BJ (cell line): ENCODE measurements around the gene KY. TPM values are rescaled to one million over a fixed set of nuclear protein-coding genes. Genes with fewer than 3 reads are reported as not detected.

ENCODE experiments used
- CTCF ChIA-PET: fragments of 350-600 bp; formaldehyde crosslinking; extraction: SDS; loops from one replicate; lab custom pipeline; 2021; ENCODE audit warnings: antibody characterized with exemption, inconsistent platforms; lab: Yijun Ruan, JAX
- POLR2A ChIA-PET: fragments of 300-600 bp; sonication (Branson Sonifier 250); formaldehyde crosslinking; extraction: SDS; loops from one replicate; lab custom pipeline; 2021; ENCODE audit warnings: antibody characterized with exemption; lab: Charles Lee
- DNase-seq: peaks from one replicate; pipeline ENCODE4 v3.0.0-alpha.2; 2011; ENCODE audit warnings: low read depth
- H3K27me3 ChIP-seq: 2 replicates; pipeline ENCODE4 v1.6.0; 2011; ENCODE audit warnings: low read length; ENCODE audit not compliant: control insufficient read depth, insufficient read depth
- H3K36me3 ChIP-seq: 2 replicates; pipeline ENCODE4 v1.5.1; 2011; ENCODE audit warnings: low read length; ENCODE audit not compliant: control insufficient read depth, insufficient read depth
- H3K4me3 ChIP-seq: 2 replicates; pipeline ENCODE4 v1.5.1; 2011; ENCODE audit warnings: low read depth, mild to moderate bottlenecking, control low read depth, low read length
- polyA plus RNA-seq: library from polyadenylated mRNA; depleted of rRNA; stranded (reverse); fragments of >200 nt; gene quantifications from 2 replicates; pipeline ENCODE4 v1.2.3, GENCODE V29; 2011
- TF ChIP-seq, protein P1 (sequence below): IDR thresholded peaks from 2 replicates; pipeline ENCODE4 v1.5.1; 2011; ENCODE audit warnings: low read depth, mild to moderate bottlenecking, control low read depth, inconsistent platforms, low read length, moderate library complexity; ENCODE audit not compliant: insufficient read depth

Gene KY
- polyA plus RNA-seq, 1 experiment, result 0.05 TPM

GRCh38 chr3:134630506-134630905, 20.3 kb downstream of the KY start:
- Histone ChIP-seq H3K27me3 (no peaks in the 10 kb centered on the region), H3K36me3 (no peaks in the 10 kb centered on the region), H3K4me3 (no peak overlapping the region)
- TF ChIP-seq, protein P1, sequence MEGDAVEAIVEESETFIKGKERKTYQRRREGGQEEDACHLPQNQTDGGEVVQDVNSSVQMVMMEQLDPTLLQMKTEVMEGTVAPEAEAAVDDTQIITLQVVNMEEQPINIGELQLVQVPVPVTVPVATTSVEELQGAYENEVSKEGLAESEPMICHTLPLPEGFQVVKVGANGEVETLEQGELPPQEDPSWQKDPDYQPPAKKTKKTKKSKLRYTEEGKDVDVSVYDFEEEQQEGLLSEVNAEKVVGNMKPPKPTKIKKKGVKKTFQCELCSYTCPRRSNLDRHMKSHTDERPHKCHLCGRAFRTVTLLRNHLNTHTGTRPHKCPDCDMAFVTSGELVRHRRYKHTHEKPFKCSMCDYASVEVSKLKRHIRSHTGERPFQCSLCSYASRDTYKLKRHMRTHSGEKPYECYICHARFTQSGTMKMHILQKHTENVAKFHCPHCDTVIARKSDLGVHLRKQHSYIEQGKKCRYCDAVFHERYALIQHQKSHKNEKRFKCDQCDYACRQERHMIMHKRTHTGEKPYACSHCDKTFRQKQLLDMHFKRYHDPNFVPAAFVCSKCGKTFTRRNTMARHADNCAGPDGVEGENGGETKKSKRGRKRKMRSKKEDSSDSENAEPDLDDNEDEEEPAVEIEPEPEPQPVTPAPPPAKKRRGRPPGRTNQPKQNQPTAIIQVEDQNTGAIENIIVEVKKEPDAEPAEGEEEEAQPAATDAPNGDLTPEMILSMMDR, result peak; percentile 69
- no peak for DNase-seq
- POLR2A ChIA-PET, result no interaction called here
- CTCF ChIA-PET, result interaction anchor here (0.6 to 2.1 kb wide), 6 partner anchors 10 to 125 kb away, joined by 3 to 11 read pairs (median 3); no protein-coding TSS in a partner anchor

DNA sequence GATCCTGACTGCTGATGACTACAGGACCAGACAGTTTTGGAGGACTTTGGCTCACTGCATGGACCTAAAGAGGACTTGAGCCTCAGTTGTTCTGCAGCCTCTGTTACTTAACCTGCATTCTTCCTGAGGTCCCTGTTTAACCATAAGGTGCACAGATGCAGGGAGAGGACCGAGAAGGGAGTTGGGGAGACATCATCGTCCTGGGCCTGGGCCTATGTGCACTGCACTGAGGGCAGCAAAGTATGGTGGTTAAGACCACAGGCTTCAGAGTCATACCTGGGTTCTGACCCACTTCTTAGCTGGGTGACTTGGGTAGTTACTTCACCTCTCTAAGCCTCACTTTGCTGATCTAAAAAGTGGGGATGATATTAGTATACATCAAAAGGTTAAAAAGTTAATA, 21.9 kb downstream of the KY start:
- no peaks in the 10 kb centered on the region for H3K27me3 ChIP-seq
- no peaks in the 10 kb centered on the region for H3K36me3 ChIP-seq
- ChIA-PET POLR2A (no interaction called here), CTCF (interaction anchor here (1.1 to 2.1 kb wide), 2 partner anchors 12 to 15 kb away, joined by 3 to 11 read pairs; no protein-coding TSS in a partner anchor)
- DNase-seq, result no peak
- H3K4me3 ChIP-seq, result no peak overlapping the region
- TF ChIP-seq, protein P1, result no peak

DNA sequence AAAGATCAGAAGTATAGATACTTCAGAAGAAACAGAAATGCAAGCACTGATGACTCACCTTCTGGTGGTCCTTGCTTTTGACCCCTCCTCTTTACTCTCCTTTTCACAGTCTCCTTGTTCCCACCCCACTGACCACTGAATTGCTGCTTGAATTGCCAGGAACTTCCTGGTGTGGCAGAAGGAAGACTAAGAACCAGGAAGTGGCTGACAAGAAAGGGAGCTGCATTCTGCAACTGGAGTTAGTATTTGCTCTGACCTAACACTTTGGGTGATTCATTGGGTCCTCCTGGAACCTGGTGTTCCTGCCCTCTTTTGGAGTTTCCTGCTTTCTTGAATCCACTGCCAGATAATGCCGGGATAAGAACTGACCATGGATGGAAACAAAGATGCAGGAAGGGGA, 23.0 kb downstream of the KY start:
- POLR2A ChIA-PET, result no interaction called here
- CTCF ChIA-PET, result interaction anchor here (1.1 kb wide), 1 partner anchor 127 kb away, joined by 3 read pairs; no protein-coding TSS in a partner anchor
- Histone ChIP-seq H3K4me3 (no peak overlapping the region), H3K27me3 (no peaks in the 10 kb centered on the region), H3K36me3 (no peaks in the 10 kb centered on the region)
- DNase-seq, result no peak
- TF ChIP-seq, protein P1, result no peak

DNA sequence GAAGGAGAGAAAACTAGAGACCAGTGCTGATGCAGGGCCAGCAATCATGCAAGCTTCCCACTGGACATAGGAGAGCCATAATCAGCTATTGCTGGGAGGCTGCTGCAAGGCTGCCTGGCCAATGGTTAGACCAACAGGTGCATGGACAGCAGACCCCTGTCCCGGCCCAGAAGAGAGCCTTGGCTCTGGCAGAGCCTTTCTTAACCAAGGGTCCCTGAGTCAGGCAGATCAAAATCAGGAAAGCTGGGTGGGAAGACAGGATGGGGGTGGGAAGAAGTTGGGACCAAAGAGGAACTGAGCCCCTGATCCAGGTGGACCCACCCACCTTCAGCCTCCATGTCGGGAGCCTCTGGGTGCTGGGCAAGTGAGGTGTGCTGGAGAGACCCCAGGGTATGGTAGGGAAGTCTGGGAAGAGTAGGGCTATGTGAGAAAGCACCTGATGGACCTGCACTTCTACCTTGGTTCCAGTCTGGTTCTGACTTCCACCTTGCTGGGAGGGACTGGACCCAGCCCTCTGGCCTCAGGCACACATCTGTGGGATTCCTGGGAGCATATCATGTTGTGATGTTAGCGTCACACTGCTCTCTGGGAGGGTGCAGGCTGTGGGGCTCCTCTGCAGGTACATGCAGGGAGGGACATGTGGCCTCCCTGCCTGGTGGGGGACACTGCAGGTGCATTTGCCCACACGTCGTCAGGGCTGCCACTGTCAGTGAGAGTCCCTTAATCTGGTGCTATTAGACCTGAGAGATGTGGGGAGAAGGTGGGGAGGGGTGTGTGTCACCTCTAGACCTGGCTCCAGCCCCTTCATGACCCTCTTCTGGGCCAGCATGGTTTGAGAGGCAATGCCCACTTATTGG, 24.7 kb downstream of the KY start:
- Histone ChIP-seq H3K36me3 (no peaks in the 10 kb centered on the region), H3K27me3 (no peaks in the 10 kb centered on the region), H3K4me3 (no peak overlapping the region)
- DNase-seq, result no peak
- ChIA-PET POLR2A (no interaction called here), CTCF (interaction anchor here (1.1 kb wide), 1 partner anchor 26 kb away, joined by 3 read pairs; no protein-coding TSS in a partner anchor)
- TF ChIP-seq, protein P1, result no peak

DNA sequence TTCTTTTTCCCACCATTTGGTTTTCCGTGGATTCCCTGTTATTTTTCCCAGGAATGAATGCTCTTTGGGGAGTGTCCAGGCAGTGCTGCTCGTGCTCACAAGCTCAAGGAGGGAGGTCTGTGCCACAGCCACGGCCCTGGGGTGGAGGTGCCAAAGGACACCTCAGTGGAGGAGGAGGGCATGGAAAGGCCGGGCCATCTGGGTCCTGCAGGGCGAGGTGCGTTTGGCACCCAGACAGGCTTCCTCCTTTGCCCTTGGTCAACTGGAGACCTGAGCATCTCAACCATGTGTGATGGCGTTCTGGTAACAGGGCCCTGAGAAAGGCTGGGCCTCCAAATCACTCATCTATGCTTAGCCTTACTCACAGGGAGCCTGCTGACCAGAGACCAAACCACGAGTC, 25.4 kb downstream of the KY start:
- ChIA-PET CTCF (interaction anchor here (1.1 kb wide), 1 partner anchor 25 kb away, joined by 3 read pairs; no protein-coding TSS in a partner anchor), POLR2A (no interaction called here)
- no peaks in the 10 kb centered on the region for H3K27me3 ChIP-seq
- no peaks in the 10 kb centered on the region for H3K36me3 ChIP-seq
- TF ChIP-seq, protein P1, result no peak
- no peak overlapping the region for H3K4me3 ChIP-seq
- no peak for DNase-seq
